ENCODE data around the gene RAPGEF2. TPM values are rescaled to one million over a fixed set of nuclear protein-coding genes. Genes with fewer than 3 reads are reported as not detected.
A peak's percentile ranks its signal among the peaks of the same experiment; 100 is the strongest.

RAPGEF2 gene
- total and polyA plus RNA-seq, 4 donors = 44.4 to 116 (median 66.0) TPM

DNA sequence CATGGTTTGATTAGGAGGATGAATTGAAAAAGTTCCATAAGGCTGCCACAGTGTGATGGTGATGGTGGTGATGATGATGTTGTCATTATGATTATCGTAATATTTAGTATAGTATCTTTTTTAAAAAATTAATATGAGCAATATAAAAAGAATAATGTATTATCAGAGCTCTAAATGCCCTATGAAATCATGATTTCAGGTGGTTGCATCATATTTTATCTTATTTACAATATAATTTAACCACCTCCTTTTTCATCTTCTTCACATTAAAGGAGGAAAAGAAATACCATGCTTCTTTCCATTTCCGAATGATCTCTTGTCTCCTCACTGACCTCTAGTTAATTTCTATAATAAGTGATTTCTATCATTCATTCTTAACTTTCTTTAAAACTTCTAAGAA, 225.9 kb downstream of the RAPGEF2 start:
- no peaks in the 10 kb centered on the region for H3K9me3 ChIP-seq (ENCODE audit: control insufficient read depth, insufficient read depth, low read length)
- DNase-seq (ENCODE audit: low read depth in 4 of 6, low spot score in 6 of 6) = no peak
- no peak overlapping the region for H3K4me3 ChIP-seq (ENCODE audit: low read depth, low read length)
- no peaks in the 10 kb centered on the region for H3K4me1 ChIP-seq (ENCODE audit: control insufficient read depth, insufficient read depth, low read length)
- no peak overlapping the region for H3K27ac ChIP-seq (ENCODE audit: low read depth, low read length)
- H3K27me3 ChIP-seq (ENCODE audit: control insufficient read depth, insufficient read depth, low read length) = no peaks in the 10 kb centered on the region
- peaks cover 8% of the 10 kb centered on the region for H3K36me3 ChIP-seq (ENCODE audit: control insufficient read depth, insufficient read depth, low read length)
- no CpG with 5 or more reads among the region's 2 CpGs for WGBS (ENCODE audit: insufficient coverage)

DNA sequence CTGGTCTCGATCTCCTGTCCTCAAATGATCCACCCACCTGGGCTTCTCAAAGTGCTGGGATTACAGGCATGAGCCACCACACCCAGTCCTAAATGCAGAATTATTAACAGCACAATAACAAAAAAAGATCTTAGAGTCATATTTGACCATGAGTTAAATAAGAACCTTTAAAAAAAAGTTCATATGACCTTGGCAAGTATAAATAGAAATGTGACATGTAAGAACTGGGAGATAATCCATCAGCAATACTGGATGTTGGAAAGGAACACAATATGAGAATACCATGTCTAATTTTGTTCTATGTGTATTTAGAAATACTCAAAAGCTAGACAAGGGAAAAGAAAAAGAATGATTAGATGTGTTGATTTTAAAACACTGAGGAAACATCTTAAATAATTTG, 231.6 kb downstream of the RAPGEF2 start:
- Histone ChIP-seq H3K4me3 (ENCODE audit: low read depth, low read length) (no peak overlapping the region), H3K27me3 (ENCODE audit: control insufficient read depth, insufficient read depth, low read length) (no peaks in the 10 kb centered on the region), H3K9me3 (ENCODE audit: control insufficient read depth, insufficient read depth, low read length) (no peaks in the 10 kb centered on the region), H3K27ac (ENCODE audit: low read depth, low read length) (no peak overlapping the region), H3K4me1 (ENCODE audit: control insufficient read depth, insufficient read depth, low read length) (no peaks in the 10 kb centered on the region), H3K36me3 (ENCODE audit: control insufficient read depth, insufficient read depth, low read length) (peaks cover 11% of the 10 kb centered on the region)
- no CpG with 5 or more reads among the region's 1 CpG for WGBS (ENCODE audit: insufficient coverage)
- no peak for DNase-seq (ENCODE audit: low read depth in 4 of 6, low spot score in 6 of 6)

DNA sequence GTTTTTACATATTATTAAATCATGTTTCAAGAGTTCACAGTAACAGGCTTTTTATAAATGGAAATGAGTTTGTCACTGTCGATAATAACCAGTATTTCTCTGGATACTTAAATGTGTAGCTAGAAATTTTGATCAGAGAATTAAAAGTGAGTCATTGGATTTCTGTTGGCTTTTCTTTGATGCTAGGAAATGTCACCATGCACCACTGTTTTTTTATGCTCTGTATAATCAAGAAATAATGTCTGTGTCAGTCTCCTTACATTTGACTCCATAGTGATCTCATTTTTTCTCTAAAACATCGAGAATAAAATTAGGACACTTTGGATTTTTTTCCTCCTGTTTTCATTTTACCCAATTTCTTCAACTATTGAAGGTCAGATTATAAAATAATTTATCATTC, 234.2 kb downstream of the RAPGEF2 start:
- no peaks in the 10 kb centered on the region for H3K27me3 ChIP-seq (ENCODE audit: control insufficient read depth, insufficient read depth, low read length)
- no peak overlapping the region for H3K4me3 ChIP-seq (ENCODE audit: low read depth, low read length)
- 100% methylated on average over 1 of the region's 2 CpGs for WGBS (ENCODE audit: insufficient coverage)
- no peaks in the 10 kb centered on the region for H3K9me3 ChIP-seq (ENCODE audit: control insufficient read depth, insufficient read depth, low read length)
- H3K4me1 ChIP-seq (ENCODE audit: control insufficient read depth, insufficient read depth, low read length) = no peaks in the 10 kb centered on the region
- peaks cover 12% of the 10 kb centered on the region for H3K36me3 ChIP-seq (ENCODE audit: control insufficient read depth, insufficient read depth, low read length)
- DNase-seq (ENCODE audit: low read depth in 4 of 6, low spot score in 6 of 6) = no peak
- no peak overlapping the region for H3K27ac ChIP-seq (ENCODE audit: low read depth, low read length)

DNA sequence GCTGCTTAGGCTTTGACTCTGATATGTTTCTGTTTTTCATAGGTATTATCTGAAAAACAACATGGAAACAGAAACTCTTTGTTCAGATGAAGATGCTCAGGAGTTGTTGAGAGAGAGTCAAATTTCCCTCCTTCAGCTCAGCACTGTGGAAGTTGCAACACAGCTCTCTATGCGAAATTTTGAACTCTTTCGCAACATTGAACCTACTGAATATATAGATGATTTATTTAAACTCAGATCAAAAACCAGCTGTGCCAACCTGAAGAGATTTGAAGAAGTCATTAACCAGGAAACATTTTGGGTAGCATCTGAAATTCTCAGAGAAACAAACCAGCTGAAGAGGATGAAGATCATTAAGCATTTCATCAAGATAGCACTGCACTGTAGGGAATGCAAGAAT, 238.6 kb downstream of the RAPGEF2 start:
- peaks cover 7% of the 10 kb centered on the region for H3K36me3 ChIP-seq (ENCODE audit: control insufficient read depth, insufficient read depth, low read length)
- H3K4me3 ChIP-seq (ENCODE audit: low read depth, low read length) = no peak overlapping the region
- WGBS (ENCODE audit: insufficient coverage) = no CpG with 5 or more reads among the region's 2 CpGs
- H3K27ac ChIP-seq (ENCODE audit: low read depth, low read length) = no peak overlapping the region
- H3K9me3 ChIP-seq (ENCODE audit: control insufficient read depth, insufficient read depth, low read length) = no peaks in the 10 kb centered on the region
- no peaks in the 10 kb centered on the region for H3K4me1 ChIP-seq (ENCODE audit: control insufficient read depth, insufficient read depth, low read length)
- DNase-seq (ENCODE audit: low read depth in 4 of 6, low spot score in 6 of 6) = peak in 1 of 6 donors; percentile 55
- no peaks in the 10 kb centered on the region for H3K27me3 ChIP-seq (ENCODE audit: control insufficient read depth, insufficient read depth, low read length)

DNA sequence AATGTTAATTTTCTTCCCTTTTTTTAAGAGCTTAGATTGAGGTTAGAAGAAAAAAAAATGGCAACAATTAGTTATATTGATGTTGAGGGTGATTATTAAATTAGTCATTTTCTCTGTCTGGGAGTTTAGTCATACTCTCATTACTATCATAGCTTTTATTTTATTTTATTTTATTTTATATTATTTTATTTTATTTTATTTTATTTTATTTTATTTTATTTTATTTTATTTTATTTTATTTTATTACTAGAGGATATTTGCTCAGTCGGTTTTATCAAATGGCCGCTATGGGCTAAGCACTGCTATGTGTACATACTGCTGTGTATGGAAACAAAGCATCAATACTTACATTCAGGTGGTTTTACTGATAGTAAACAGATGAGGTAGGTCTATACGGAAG, 239.5 kb downstream of the RAPGEF2 start:
- WGBS (ENCODE audit: insufficient coverage) = no CpG with 5 or more reads among the region's 3 CpGs
- peaks cover 9% of the 10 kb centered on the region for H3K36me3 ChIP-seq (ENCODE audit: control insufficient read depth, insufficient read depth, low read length)

DNA sequence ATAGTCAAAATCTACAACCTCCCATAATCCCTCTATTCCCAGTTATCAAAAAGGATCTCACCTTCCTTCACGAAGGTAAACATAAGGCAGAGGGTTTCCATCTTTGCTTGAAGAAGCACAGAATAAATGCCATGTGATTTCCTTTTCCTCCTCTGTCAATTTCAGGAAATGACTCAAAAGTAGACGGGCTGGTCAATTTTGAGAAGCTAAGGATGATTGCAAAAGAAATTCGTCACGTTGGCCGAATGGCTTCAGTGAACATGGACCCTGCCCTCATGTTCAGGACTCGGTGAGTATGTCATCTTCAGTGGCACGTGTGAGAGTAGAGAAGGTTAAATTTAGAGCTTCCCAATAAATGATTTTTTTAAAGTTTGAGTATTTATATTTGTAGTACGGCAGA, 240.2 kb downstream of the RAPGEF2 start:
- WGBS (ENCODE audit: insufficient coverage) = 92% methylated on average over 6 of the region's 8 CpGs
- no peaks in the 10 kb centered on the region for H3K9me3 ChIP-seq (ENCODE audit: control insufficient read depth, insufficient read depth, low read length)
- no peak for DNase-seq (ENCODE audit: low read depth in 4 of 6, low spot score in 6 of 6)
- peaks cover 16% of the 10 kb centered on the region for H3K36me3 ChIP-seq (ENCODE audit: control insufficient read depth, insufficient read depth, low read length)
- no peaks in the 10 kb centered on the region for H3K4me1 ChIP-seq (ENCODE audit: control insufficient read depth, insufficient read depth, low read length)
- no peak overlapping the region for H3K4me3 ChIP-seq (ENCODE audit: low read depth, low read length)
- H3K27me3 ChIP-seq (ENCODE audit: control insufficient read depth, insufficient read depth, low read length) = no peaks in the 10 kb centered on the region
- H3K27ac ChIP-seq (ENCODE audit: low read depth, low read length) = no peak overlapping the region

More for the DNA sequence above, 239.5 kb downstream of the RAPGEF2 start:
- H3K9me3 ChIP-seq (ENCODE audit: control insufficient read depth, insufficient read depth, low read length) = no peaks in the 10 kb centered on the region
- no peak overlapping the region for H3K27ac ChIP-seq (ENCODE audit: low read depth, low read length)
- no peak for DNase-seq (ENCODE audit: low read depth in 4 of 6, low spot score in 6 of 6)
- no peaks in the 10 kb centered on the region for H3K27me3 ChIP-seq (ENCODE audit: control insufficient read depth, insufficient read depth, low read length)
- no peak overlapping the region for H3K4me3 ChIP-seq (ENCODE audit: low read depth, low read length)
- H3K4me1 ChIP-seq (ENCODE audit: control insufficient read depth, insufficient read depth, low read length) = no peaks in the 10 kb centered on the region

DNA sequence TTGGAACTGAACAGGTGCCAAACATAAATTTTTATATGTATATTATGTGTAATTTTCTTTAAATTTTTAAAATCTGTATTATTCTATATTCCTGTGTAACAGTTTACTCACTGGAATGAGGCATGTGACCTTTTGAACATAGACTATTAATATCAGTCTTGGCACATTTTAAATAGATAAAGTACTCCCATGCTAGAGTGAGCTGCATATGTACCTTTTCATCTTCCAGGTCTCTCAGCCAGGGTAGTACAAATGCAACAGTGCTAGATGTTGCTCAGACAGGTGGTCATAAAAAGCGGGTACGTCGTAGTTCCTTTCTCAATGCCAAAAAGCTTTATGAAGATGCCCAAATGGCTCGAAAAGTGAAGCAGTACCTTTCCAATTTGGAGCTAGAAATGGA, 242.0 kb downstream of the RAPGEF2 start:
- Histone ChIP-seq H3K27me3 (ENCODE audit: control insufficient read depth, insufficient read depth, low read length) (no peaks in the 10 kb centered on the region), H3K4me3 (ENCODE audit: low read depth, low read length) (no peak overlapping the region), H3K9me3 (ENCODE audit: control insufficient read depth, insufficient read depth, low read length) (no peaks in the 10 kb centered on the region), H3K4me1 (ENCODE audit: control insufficient read depth, insufficient read depth, low read length) (no peaks in the 10 kb centered on the region), H3K36me3 (ENCODE audit: control insufficient read depth, insufficient read depth, low read length) (peaks cover 16% of the 10 kb centered on the region), H3K27ac (ENCODE audit: low read depth, low read length) (no peak overlapping the region)
- 98% methylated on average over 4 of the region's 4 CpGs for WGBS (ENCODE audit: insufficient coverage)
- DNase-seq (ENCODE audit: low read depth in 4 of 6, low spot score in 6 of 6) = peak in 1 of 6 donors; percentile 25

DNA sequence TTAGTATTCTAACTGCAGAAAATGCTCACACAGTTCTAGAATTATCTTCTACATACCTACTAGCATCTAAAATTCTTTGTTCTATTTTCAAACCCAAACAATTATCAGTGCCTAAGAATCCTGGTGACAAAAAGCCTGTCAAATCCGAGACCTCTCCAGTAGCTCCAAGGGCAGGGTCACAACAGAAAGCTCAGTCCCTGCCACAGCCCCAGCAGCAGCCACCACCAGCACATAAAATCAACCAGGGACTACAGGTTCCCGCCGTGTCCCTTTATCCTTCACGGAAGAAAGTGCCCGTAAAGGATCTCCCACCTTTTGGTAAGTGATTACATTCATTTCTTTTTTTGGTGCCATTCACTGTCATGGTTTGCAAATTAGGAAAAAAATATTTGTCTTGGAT, 243.8 kb downstream of the RAPGEF2 start:
- no peak overlapping the region for H3K27ac ChIP-seq (ENCODE audit: low read depth, low read length)
- H3K27me3 ChIP-seq (ENCODE audit: control insufficient read depth, insufficient read depth, low read length) = no peaks in the 10 kb centered on the region
- H3K4me1 ChIP-seq (ENCODE audit: control insufficient read depth, insufficient read depth, low read length) = no peaks in the 10 kb centered on the region
- DNase-seq (ENCODE audit: low read depth in 4 of 6, low spot score in 6 of 6) = no peak
- peaks cover 19% of the 10 kb centered on the region for H3K36me3 ChIP-seq (ENCODE audit: control insufficient read depth, insufficient read depth, low read length)
- no peak overlapping the region for H3K4me3 ChIP-seq (ENCODE audit: low read depth, low read length)
- H3K9me3 ChIP-seq (ENCODE audit: control insufficient read depth, insufficient read depth, low read length) = no peaks in the 10 kb centered on the region
- WGBS (ENCODE audit: insufficient coverage) = 100% methylated on average over 3 of the region's 5 CpGs

DNA sequence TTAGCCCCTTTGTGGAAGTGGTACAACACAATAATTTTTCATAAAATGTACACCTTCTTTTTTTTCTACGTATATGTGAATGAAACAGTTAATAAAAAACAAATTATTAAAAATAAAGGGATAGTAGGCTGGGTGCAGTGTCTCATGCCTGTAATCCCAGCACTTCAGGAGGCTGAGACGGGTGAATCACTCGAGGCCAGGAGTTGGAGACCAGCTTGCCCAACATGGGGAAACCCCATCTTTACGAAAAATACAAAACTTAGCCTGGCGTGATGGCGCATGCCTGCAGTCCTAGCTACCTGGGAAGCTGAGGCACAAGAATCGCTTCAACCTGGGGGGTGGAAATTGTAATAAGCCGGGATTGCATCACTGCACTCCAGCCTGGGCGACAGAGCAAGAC, 244.9 kb downstream of the RAPGEF2 start:
- Histone ChIP-seq H3K36me3 (ENCODE audit: control insufficient read depth, insufficient read depth, low read length) (peaks cover 23% of the 10 kb centered on the region), H3K27me3 (ENCODE audit: control insufficient read depth, insufficient read depth, low read length) (no peaks in the 10 kb centered on the region), H3K9me3 (ENCODE audit: control insufficient read depth, insufficient read depth, low read length) (no peaks in the 10 kb centered on the region), H3K4me3 (ENCODE audit: low read depth, low read length) (no peak overlapping the region), H3K4me1 (ENCODE audit: control insufficient read depth, insufficient read depth, low read length) (no peaks in the 10 kb centered on the region), H3K27ac (ENCODE audit: low read depth, low read length) (no peak overlapping the region)
- WGBS (ENCODE audit: insufficient coverage) = 100% methylated on average over 7 of the region's 9 CpGs
- no peak for DNase-seq (ENCODE audit: low read depth in 4 of 6, low spot score in 6 of 6)

DNA sequence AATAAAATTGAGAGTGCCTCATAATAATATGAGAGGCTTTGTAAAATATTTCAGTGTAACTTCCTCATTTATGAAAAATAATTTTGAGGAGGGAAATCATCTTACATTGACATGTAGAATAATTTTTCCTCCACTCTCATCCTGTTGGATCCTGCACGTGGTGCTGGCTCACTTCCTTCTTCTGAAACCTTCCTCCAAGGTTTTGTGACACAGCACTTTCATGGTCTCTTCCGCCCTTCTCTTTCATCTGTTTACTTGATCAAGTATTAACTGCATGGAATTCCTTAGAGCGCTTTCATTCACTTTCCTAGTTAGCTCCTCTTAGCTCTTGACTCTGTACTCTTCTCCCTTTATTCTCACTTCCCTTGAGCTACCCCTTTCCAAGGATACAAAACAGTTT, 246.5 kb downstream of the RAPGEF2 start:
- no peak for DNase-seq (ENCODE audit: low read depth in 4 of 6, low spot score in 6 of 6)
- Histone ChIP-seq H3K27me3 (ENCODE audit: control insufficient read depth, insufficient read depth, low read length) (no peaks in the 10 kb centered on the region), H3K36me3 (ENCODE audit: control insufficient read depth, insufficient read depth, low read length) (peaks cover 30% of the 10 kb centered on the region), H3K4me1 (ENCODE audit: control insufficient read depth, insufficient read depth, low read length) (no peaks in the 10 kb centered on the region), H3K27ac (ENCODE audit: low read depth, low read length) (no peak overlapping the region), H3K9me3 (ENCODE audit: control insufficient read depth, insufficient read depth, low read length) (no peaks in the 10 kb centered on the region), H3K4me3 (ENCODE audit: low read depth, low read length) (no peak overlapping the region)
- 94% methylated on average over 3 of the region's 3 CpGs for WGBS (ENCODE audit: insufficient coverage)
